Neuronal stem cell (in vitro differentiated cells): ENCODE data around the gene RPS3.
"Not testable (repeated sequence)": the region's sequence is repeated elsewhere in the genome, so short reads cannot be mapped to it uniquely, and the experiment has no call there.

Source experiments
- DNase-seq: peaks from one replicate; pipeline ENCODE4 v3.0.0-alpha.2; 2013; ENCODE audit warnings: low spot score
- H2AFZ ChIP-seq: one replicate; pipeline ENCODE4 v1.6.1; 2013; ENCODE audit warnings: mild to moderate bottlenecking, low read length, inconsistent platforms
- H2AK5ac ChIP-seq: 2 replicates; pipeline ENCODE4 v1.6.1; 2013; ENCODE audit warnings: low read depth, mild to moderate bottlenecking, inconsistent platforms, low read length, moderate library complexity, mixed read lengths
- H2BK120ac ChIP-seq: 2 replicates; pipeline ENCODE4 v1.6.1; 2013; ENCODE audit warnings: low read depth, mild to moderate bottlenecking, inconsistent platforms, low read length, moderate library complexity, mixed read lengths
- H2BK12ac ChIP-seq: one replicate; pipeline ENCODE4 v1.6.1; 2013; ENCODE audit warnings: low read length, inconsistent platforms
- H2BK15ac ChIP-seq: 2 replicates; pipeline ENCODE4 v1.6.1; 2013; ENCODE audit warnings: mild to moderate bottlenecking, low read length, inconsistent platforms, mixed read lengths
- H2BK5ac ChIP-seq: one replicate; pipeline ENCODE4 v1.6.1; 2013; ENCODE audit warnings: inconsistent platforms, mild to moderate bottlenecking, low read length, moderate library complexity
- H3K14ac ChIP-seq: one replicate; pipeline ENCODE4 v1.6.1; 2013; ENCODE audit warnings: low read length, inconsistent platforms
- H3K18ac ChIP-seq: 2 replicates; pipeline ENCODE4 v1.6.1; 2013; ENCODE audit warnings: low read length, inconsistent platforms
- H3K23ac ChIP-seq: 2 replicates; pipeline ENCODE4 v1.6.1; 2013; ENCODE audit warnings: low read depth, mild to moderate bottlenecking, mixed read lengths, low read length, inconsistent platforms; ENCODE audit not compliant: poor library complexity
- H3K27ac ChIP-seq: replicated peaks from 3 replicates; pipeline ENCODE4 v1.5.1; 2013; ENCODE audit warnings: low read length, inconsistent platforms
- H3K27me3 ChIP-seq, 3 experiments: 2 replicates each; pipeline ENCODE4 v1.6.1; 2013; ENCODE audit warnings: low read length in 3 of 3, mild to moderate bottlenecking in 2 of 3, inconsistent platforms in 1 of 3, low read depth in 1 of 3, mixed read lengths in 1 of 3, moderate library complexity in 1 of 3; ENCODE audit not compliant: control insufficient read depth in 3 of 3, insufficient read depth in 3 of 3
- H3K36me3 ChIP-seq, 2 donors: replicated peaks in 1 of 2; 2 replicates each; pipeline ENCODE4 v1.6.1; 2013; ENCODE audit warnings: low read length in 2 of 2; ENCODE audit not compliant: control insufficient read depth in 2 of 2, insufficient read depth in 2 of 2
- H3K4ac ChIP-seq: 2 replicates; pipeline ENCODE4 v1.6.1; 2013; ENCODE audit warnings: inconsistent platforms, mild to moderate bottlenecking, low read length, moderate library complexity
- H3K4me1 ChIP-seq, 2 donors: 1 replicate in 1 of 2; 2 replicates in 1 of 2; pipeline ENCODE4 v1.6.1; 2013; ENCODE audit warnings: low read length in 2 of 2, low read depth in 1 of 2; ENCODE audit not compliant: control insufficient read depth in 2 of 2, insufficient read depth in 1 of 2
- H3K4me2 ChIP-seq: one replicate; pipeline ENCODE4 v1.6.1; 2013; ENCODE audit warnings: mild to moderate bottlenecking, low read length, inconsistent platforms; ENCODE audit not compliant: insufficient read depth, poor library complexity, severe bottlenecking
- H3K4me3 ChIP-seq, 2 donors: 2 replicates each; pipeline ENCODE4 v1.5.1; 2013; ENCODE audit warnings: low read length in 2 of 2, mild to moderate bottlenecking in 2 of 2, inconsistent platforms in 1 of 2, moderate library complexity in 1 of 2
- H3K79me1 ChIP-seq: one replicate; pipeline ENCODE4 v1.6.1; 2013; ENCODE audit warnings: low read depth, mild to moderate bottlenecking, inconsistent platforms, low read length, moderate library complexity
- H3K9ac ChIP-seq: one replicate; pipeline ENCODE4 v1.6.1; 2013; ENCODE audit warnings: mild to moderate bottlenecking, low read depth, low read length, inconsistent platforms; ENCODE audit not compliant: poor library complexity
- H3K9me3 ChIP-seq, 2 donors: replicated peaks in 1 of 2; 2 replicates each; pipeline versions ENCODE3 to v1.6.1; 2013; ENCODE audit warnings: low read length in 2 of 2, mild to moderate bottlenecking in 2 of 2, inconsistent platforms in 1 of 2, low read depth in 1 of 2, mixed read lengths in 1 of 2, moderate library complexity in 1 of 2; ENCODE audit not compliant: control insufficient read depth in 2 of 2, insufficient read depth in 1 of 2
- H4K8ac ChIP-seq: one replicate; pipeline ENCODE4 v1.6.1; 2013; ENCODE audit warnings: low read depth, mild to moderate bottlenecking, inconsistent platforms, low read length, moderate library complexity
- H4K91ac ChIP-seq: one replicate; pipeline ENCODE4 v1.6.1; 2013; ENCODE audit warnings: low read length, low read depth, mild to moderate bottlenecking, inconsistent platforms; ENCODE audit not compliant: poor library complexity
- WGBS, 2 donors: extraction: QIAGEN DNeasy Blood & Tissue Kit; methylation state at CpG; one replicate each; pipeline ENCODE4 v1.1.7; 2013; ENCODE audit warnings: missing lambda C conversion rate in 2 of 2, mixed read lengths in 1 of 2; ENCODE audit not compliant: insufficient read length in 2 of 2, insufficient replicate concordance in 1 of 2; ENCODE audit errors: extremely low coverage in 2 of 2; 5-methylcytosine and 5-hydroxymethylcytosine counted together

Gene RPS3

DNA sequence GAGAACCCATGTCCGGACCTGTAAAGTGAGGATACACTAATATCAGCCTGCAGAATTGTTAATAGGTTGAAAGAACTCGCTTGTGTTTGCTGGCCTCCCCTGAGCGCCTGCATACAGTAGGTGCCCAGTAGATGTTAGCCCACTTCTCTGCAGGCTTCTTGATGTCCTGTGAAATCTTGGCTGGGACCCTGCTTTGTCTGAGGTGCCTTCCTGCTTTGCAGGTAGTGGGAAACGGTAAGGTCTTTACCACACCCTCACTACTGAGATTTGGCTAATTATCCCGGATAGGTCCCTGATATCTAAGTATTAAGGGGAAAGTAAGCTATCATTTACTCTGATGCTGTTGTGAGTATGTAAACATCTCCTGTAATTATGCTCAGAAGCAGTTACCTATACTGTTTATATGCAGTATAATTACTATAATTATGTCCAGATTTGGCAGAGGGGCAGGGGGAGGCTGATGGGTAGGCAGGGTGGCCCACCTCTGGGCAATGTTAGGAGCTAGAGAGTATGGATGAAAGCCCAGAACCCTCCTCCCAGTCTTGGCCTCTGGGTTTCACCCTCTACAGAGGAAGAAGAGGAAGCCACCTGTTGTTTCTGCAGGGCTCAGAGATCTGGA lies 46.6 kb upstream of the RPS3 start:
- Histone ChIP-seq H3K4me1 (peaks cover 32 to 40% of the 10 kb centered on the region in 2 donors), H3K27me3 (peaks cover 0 to 16% (median 0%) of the 10 kb centered on the region in 3 experiments), H3K4me2 (peak overlapping the region; percentile 100), H3K4ac (no peak overlapping the region), H2AFZ (peak overlapping the region; percentile 96), H3K9me3 (no peaks in the 10 kb centered on the region), H3K9ac (no peak overlapping the region), H4K91ac (no peak overlapping the region), H2BK120ac (no peak overlapping the region), H3K14ac (no peak overlapping the region), H3K79me1 (no peaks in the 10 kb centered on the region), H3K4me3 (peak overlapping the region; percentile 54 to 87), H2AK5ac (no peak overlapping the region), H4K8ac (no peak overlapping the region), H3K18ac (peak overlapping the region; percentile 54), H2BK12ac (no peak overlapping the region), H3K27ac (no peak overlapping the region), H2BK15ac (peak overlapping the region; percentile 8), H3K23ac (peak overlapping the region; percentile 76), H3K36me3 (no peaks in the 10 kb centered on the region), H2BK5ac (no peak overlapping the region)
- WGBS, 2 donors, result no CpG with 5 or more reads among the region's 5 CpGs
- no peak for DNase-seq

GRCh38 chr11:75355051-75355450 lies 44.3 kb upstream of the RPS3 start:
- H3K36me3 ChIP-seq, result no peaks in the 10 kb centered on the region
- H3K4me2 ChIP-seq, result no peak overlapping the region
- no peak overlapping the region for H4K91ac ChIP-seq
- no peak overlapping the region for H3K27ac ChIP-seq
- H3K18ac ChIP-seq, result no peak overlapping the region
- no peak overlapping the region for H2AK5ac ChIP-seq
- peaks cover 19 to 20% of the 10 kb centered on the region in 2 donors for H3K4me1 ChIP-seq
- no peak overlapping the region for H2BK5ac ChIP-seq
- no peaks in the 10 kb centered on the region for H3K9me3 ChIP-seq
- H3K4me3 ChIP-seq, result no peak overlapping the region
- no peaks in the 10 kb centered on the region for H3K79me1 ChIP-seq
- no peak overlapping the region for H3K9ac ChIP-seq
- peak overlapping the region; percentile 49 for H2BK15ac ChIP-seq
- no peak overlapping the region for H3K23ac ChIP-seq
- no peak overlapping the region for H2BK120ac ChIP-seq
- no peak overlapping the region for H2AFZ ChIP-seq
- no peak overlapping the region for H4K8ac ChIP-seq
- peaks cover 0 to 16% (median 0%) of the 10 kb centered on the region in 3 experiments for H3K27me3 ChIP-seq
- WGBS, 2 donors, result no CpG with 5 or more reads among the region's 10 CpGs
- H3K4ac ChIP-seq, result no peak overlapping the region
- H2BK12ac ChIP-seq, result no peak overlapping the region
- DNase-seq, result no peak
- no peak overlapping the region for H3K14ac ChIP-seq

GRCh38 chr11:75356613-75357012 lies 42.7 kb upstream of the RPS3 start:
- no peak overlapping the region for H4K91ac ChIP-seq
- no peak overlapping the region for H3K4me2 ChIP-seq
- peaks cover 8 to 9% of the 10 kb centered on the region in 2 donors for H3K4me1 ChIP-seq
- no peak overlapping the region for H2BK5ac ChIP-seq
- no peak overlapping the region for H2BK12ac ChIP-seq
- H3K14ac ChIP-seq, result no peak overlapping the region
- H3K36me3 ChIP-seq, result no peaks in the 10 kb centered on the region
- H2BK120ac ChIP-seq, result no peak overlapping the region
- H4K8ac ChIP-seq, result no peak overlapping the region
- H3K18ac ChIP-seq, result no peak overlapping the region
- no peak for DNase-seq
- no peak overlapping the region for H2AFZ ChIP-seq
- no CpG with 5 or more reads among the region's 2 CpGs for WGBS, 2 donors
- H2AK5ac ChIP-seq, result no peak overlapping the region
- no peak overlapping the region for H3K23ac ChIP-seq
- no peak overlapping the region for H3K9ac ChIP-seq
- H3K4ac ChIP-seq, result no peak overlapping the region
- H2BK15ac ChIP-seq, result no peak overlapping the region
- H3K27ac ChIP-seq, result no peak overlapping the region
- H3K79me1 ChIP-seq, result no peaks in the 10 kb centered on the region
- H3K4me3 ChIP-seq, result no peak overlapping the region
- H3K9me3 ChIP-seq, result no peaks in the 10 kb centered on the region
- peaks cover 0 to 8% (median 0%) of the 10 kb centered on the region in 3 experiments for H3K27me3 ChIP-seq

- H3K79me1 ChIP-seq, H3K27me3 ChIP-seq, H3K4me1 ChIP-seq, H3K4me3 ChIP-seq, H3K4me2 ChIP-seq, H2BK15ac ChIP-seq, H2BK12ac ChIP-seq, H3K14ac ChIP-seq, H2BK120ac ChIP-seq, H3K18ac ChIP-seq, H3K4ac ChIP-seq, H2BK5ac ChIP-seq, H2AK5ac ChIP-seq, DNase-seq, H4K91ac ChIP-seq, H3K9ac ChIP-seq, H3K36me3 ChIP-seq, H3K27ac ChIP-seq, H2AFZ ChIP-seq, H3K23ac ChIP-seq, H3K9me3 ChIP-seq, H4K8ac ChIP-seq: not testable (repeated sequence)
- WGBS, 2 donors, result no CpG with 5 or more reads among the region's 4 CpGs
Measured at GRCh38 chr11:75362285-75362684, 37.0 kb upstream of the RPS3 start.
